Ovary (tissue), 3 donors: ENCODE measurements around the gene SESN3.

Source experiments
- CTCF ChIP-seq, 3 donors: fragments of 450-650 bp in 2 of 3; fragments of 200-600 bp in 1 of 3; IDR thresholded peaks; one replicate each; pipeline versions ENCODE4 v1.5.1 to v1.8.0; 2016 to 2022; ENCODE audit warnings: antibody characterized with exemption in 3 of 3, mild to moderate bottlenecking in 1 of 3
- EP300 ChIP-seq: sonication (generic); formaldehyde crosslinking; IDR thresholded peaks from one replicate; pipeline ENCODE4 v1.6.1; 2017; ENCODE audit warnings: antibody characterized with exemption
- POLR2A ChIP-seq: fragments of 450-650 bp; IDR thresholded peaks from one replicate; pipeline ENCODE4 v1.6.1; 2017; ENCODE audit warnings: antibody characterized with exemption, mild to moderate bottlenecking, moderate library complexity
- donor health status: DM: no; HTN: no; CAD: no.

GRCh38 chr11:95148938-95149337, 82.1 kb downstream of the SESN3 start:
- TF ChIP-seq CTCF (IDR thresholded peaks at IDR 0.05) (no peak), POLR2A (no peak), EP300 (no peak)
